Endodermal cell (in vitro differentiated cells): ENCODE results near the gene RAB15. TPM values are rescaled to one million over a fixed set of nuclear protein-coding genes. Genes with fewer than 3 reads are reported as not detected.

Source experiments
- DNase-seq: peaks from one replicate; pipeline ENCODE4 v3.0.0-alpha.2; 2017
- H3K27ac ChIP-seq: 2 replicates; pipeline ENCODE4 v1.5.1; 2013; ENCODE audit warnings: mild to moderate bottlenecking, low read depth, low read length, moderate library complexity
- H3K27me3 ChIP-seq: 2 replicates; pipeline ENCODE4 v1.6.1; 2013; ENCODE audit warnings: mild to moderate bottlenecking, low read length, moderate library complexity; ENCODE audit not compliant: insufficient read depth, control insufficient read depth, poor library complexity, severe bottlenecking
- H3K36me3 ChIP-seq: 2 replicates; pipeline ENCODE4 v1.7.0; 2013; ENCODE audit warnings: mild to moderate bottlenecking, low read length, moderate library complexity; ENCODE audit not compliant: control insufficient read depth, insufficient read depth
- H3K4me1 ChIP-seq: one replicate; pipeline ENCODE4 v1.7.0; 2013; ENCODE audit warnings: low read length; ENCODE audit not compliant: control insufficient read depth, insufficient read depth
- H3K4me3 ChIP-seq: 2 replicates; pipeline ENCODE4 v1.5.1; 2013; ENCODE audit warnings: mild to moderate bottlenecking, low read length, moderate library complexity
- H3K9ac ChIP-seq: 2 replicates; pipeline ENCODE4 v1.6.1; 2013; ENCODE audit warnings: mild to moderate bottlenecking, low read length, moderate library complexity; ENCODE audit not compliant: poor library complexity, severe bottlenecking; ENCODE audit errors: extremely low read depth
- H3K9me3 ChIP-seq: 2 replicates; pipeline ENCODE4 v1.6.1; 2013; ENCODE audit warnings: mild to moderate bottlenecking, low read length, moderate library complexity; ENCODE audit not compliant: control insufficient read depth
- H3K27ac Mint-ChIP-seq: 2 replicates; pipeline ENCODE4 v1.8.0; 2020; ENCODE audit warnings: mixed read lengths
- H3K27me3 Mint-ChIP-seq: 2 replicates; pipeline ENCODE4 v1.8.0; 2021; ENCODE audit warnings: mild to moderate bottlenecking, mixed read lengths; ENCODE audit not compliant: insufficient read depth
- H3K36me3 Mint-ChIP-seq: 2 replicates; pipeline ENCODE4 v1.8.0; 2020; ENCODE audit warnings: low read depth, mixed read lengths
- H3K4me1 Mint-ChIP-seq: 2 replicates; pipeline ENCODE4 v1.8.0; 2020; ENCODE audit warnings: mixed read lengths
- H3K4me3 Mint-ChIP-seq: 2 replicates; pipeline ENCODE4 v1.8.0; 2020; ENCODE audit warnings: mild to moderate bottlenecking, moderate library complexity, mixed read lengths
- H3K9me3 Mint-ChIP-seq: 2 replicates; pipeline ENCODE4 v1.8.0; 2020; ENCODE audit warnings: mild to moderate bottlenecking, mixed read lengths
- WGBS, 2 experiments: methylation state at CpG; one replicate each; pipeline versions ENCODE4 v1.1.5 to v1.1.7; 2013; ENCODE audit warnings: missing lambda C conversion rate in 2 of 2, mixed read lengths in 1 of 2; ENCODE audit not compliant: insufficient coverage in 1 of 2, insufficient read length in 1 of 2; 5-methylcytosine and 5-hydroxymethylcytosine counted together
- total RNA-seq, 2 donors: library from RNA; stranded (reverse); fragmentation: NEBNext Ultra II Directional in 1 of 2; extraction: Animal tissue kit (Norgen Biotek cat#: 25700) in 1 of 2; gene quantifications; 2 replicates in 1 of 2; 3 replicates in 1 of 2; pipeline ENCODE4 v1.2.1, GENCODE V29; 2021
- TF ChIP-seq, protein P1 (sequence below): fragments of 200-600 bp; sonication (generic); conservative IDR thresholded peaks from 2 replicates; pipeline ENCODE4 v1.5.0; 2021; ENCODE audit warnings: antibody characterized with exemption, mild to moderate bottlenecking

The RAB15 gene
- total RNA-seq, 2 donors from 2014 or later = 48.7 to 77.2 TPM

DNA sequence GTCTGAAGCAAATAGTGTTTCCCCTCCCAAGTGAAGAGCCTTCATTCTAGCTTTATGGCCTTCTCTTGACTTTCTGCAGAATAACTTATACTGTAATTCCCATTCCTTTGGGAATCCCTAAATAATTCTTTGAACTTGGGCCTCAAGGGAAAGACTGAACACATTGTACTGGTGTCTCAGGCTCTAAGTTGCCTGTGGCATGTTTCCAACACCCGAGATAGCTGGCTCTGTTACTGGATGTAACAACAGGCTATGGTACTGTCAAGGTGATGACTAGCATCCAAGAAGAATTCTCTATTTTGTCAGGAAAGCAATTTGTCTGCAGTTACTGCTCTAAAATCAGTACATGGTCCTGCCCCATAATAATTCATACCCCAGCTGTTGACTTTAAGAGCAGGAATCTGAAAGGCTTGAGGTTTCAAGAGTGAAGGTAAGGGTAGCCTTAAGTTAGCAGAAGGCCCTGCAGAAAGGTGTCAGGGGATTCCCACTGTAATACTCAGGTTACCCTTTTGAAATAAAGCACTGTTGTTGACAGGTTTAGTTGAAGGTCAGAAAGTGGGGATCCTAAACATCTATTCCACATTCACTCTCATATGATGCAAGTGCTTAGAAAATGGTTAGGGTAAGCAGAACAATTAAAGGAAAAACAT lies 34.8 kb downstream of the RAB15 start:
- Mint-ChIP-seq H3K9me3 (no peaks in the 10 kb centered on the region), H3K4me3 (no peak overlapping the region), H3K36me3 (peaks cover 35% of the 10 kb centered on the region), H3K4me1 (peaks cover 52% of the 10 kb centered on the region), H3K27ac (no peak overlapping the region), H3K27me3 (peaks cover 2% of the 10 kb centered on the region)
- H3K4me1 ChIP-seq = peaks cover 12% of the 10 kb centered on the region
- no peak overlapping the region for H3K9ac ChIP-seq
- no peak for DNase-seq
- H3K36me3 ChIP-seq = peaks cover 12% of the 10 kb centered on the region
- no peak overlapping the region for H3K27ac ChIP-seq
- no peak overlapping the region for H3K4me3 ChIP-seq
- TF ChIP-seq, protein P1, sequence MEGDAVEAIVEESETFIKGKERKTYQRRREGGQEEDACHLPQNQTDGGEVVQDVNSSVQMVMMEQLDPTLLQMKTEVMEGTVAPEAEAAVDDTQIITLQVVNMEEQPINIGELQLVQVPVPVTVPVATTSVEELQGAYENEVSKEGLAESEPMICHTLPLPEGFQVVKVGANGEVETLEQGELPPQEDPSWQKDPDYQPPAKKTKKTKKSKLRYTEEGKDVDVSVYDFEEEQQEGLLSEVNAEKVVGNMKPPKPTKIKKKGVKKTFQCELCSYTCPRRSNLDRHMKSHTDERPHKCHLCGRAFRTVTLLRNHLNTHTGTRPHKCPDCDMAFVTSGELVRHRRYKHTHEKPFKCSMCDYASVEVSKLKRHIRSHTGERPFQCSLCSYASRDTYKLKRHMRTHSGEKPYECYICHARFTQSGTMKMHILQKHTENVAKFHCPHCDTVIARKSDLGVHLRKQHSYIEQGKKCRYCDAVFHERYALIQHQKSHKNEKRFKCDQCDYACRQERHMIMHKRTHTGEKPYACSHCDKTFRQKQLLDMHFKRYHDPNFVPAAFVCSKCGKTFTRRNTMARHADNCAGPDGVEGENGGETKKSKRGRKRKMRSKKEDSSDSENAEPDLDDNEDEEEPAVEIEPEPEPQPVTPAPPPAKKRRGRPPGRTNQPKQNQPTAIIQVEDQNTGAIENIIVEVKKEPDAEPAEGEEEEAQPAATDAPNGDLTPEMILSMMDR = no peak
- no peaks in the 10 kb centered on the region for H3K27me3 ChIP-seq
- 90 to 100% methylated on average over 1 of the region's 1 CpG for WGBS, 2 experiments
- H3K9me3 ChIP-seq = no peaks in the 10 kb centered on the region

DNA sequence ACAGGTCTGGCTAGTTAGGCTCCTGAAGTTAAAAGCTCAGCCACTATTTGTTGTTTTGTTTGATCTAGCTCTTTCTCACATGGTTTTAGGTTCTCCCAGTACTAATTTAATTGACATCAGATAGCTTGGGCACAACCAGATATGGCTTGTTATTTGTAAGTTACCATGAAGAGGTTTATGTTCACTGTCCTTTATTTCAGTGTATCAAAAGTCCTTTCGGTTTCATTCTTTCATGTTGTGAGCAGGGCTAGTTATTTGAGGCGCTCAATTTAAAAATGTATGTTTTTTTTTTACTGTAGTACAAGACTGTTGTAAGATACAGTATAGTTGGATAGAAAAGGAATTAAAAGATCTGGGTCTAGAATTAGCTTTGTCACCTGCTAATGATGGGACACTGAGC lies 36.6 kb downstream of the RAB15 start:
- Mint-ChIP-seq H3K27ac (no peak overlapping the region), H3K27me3 (peaks cover 2% of the 10 kb centered on the region), H3K9me3 (no peaks in the 10 kb centered on the region), H3K36me3 (peaks cover 32% of the 10 kb centered on the region), H3K4me3 (no peak overlapping the region), H3K4me1 (peaks cover 54% of the 10 kb centered on the region)
- H3K4me3 ChIP-seq = no peak overlapping the region
- no peak for DNase-seq
- peaks cover 26% of the 10 kb centered on the region for H3K36me3 ChIP-seq
- TF ChIP-seq, protein P1 = no peak
- H3K9ac ChIP-seq = no peak overlapping the region
- no peaks in the 10 kb centered on the region for H3K27me3 ChIP-seq
- no peak overlapping the region for H3K27ac ChIP-seq
- peaks cover 20% of the 10 kb centered on the region for H3K4me1 ChIP-seq
- WGBS, 2 experiments = 86 to 94% methylated on average over 2 of the region's 2 CpGs
- no peaks in the 10 kb centered on the region for H3K9me3 ChIP-seq

DNA sequence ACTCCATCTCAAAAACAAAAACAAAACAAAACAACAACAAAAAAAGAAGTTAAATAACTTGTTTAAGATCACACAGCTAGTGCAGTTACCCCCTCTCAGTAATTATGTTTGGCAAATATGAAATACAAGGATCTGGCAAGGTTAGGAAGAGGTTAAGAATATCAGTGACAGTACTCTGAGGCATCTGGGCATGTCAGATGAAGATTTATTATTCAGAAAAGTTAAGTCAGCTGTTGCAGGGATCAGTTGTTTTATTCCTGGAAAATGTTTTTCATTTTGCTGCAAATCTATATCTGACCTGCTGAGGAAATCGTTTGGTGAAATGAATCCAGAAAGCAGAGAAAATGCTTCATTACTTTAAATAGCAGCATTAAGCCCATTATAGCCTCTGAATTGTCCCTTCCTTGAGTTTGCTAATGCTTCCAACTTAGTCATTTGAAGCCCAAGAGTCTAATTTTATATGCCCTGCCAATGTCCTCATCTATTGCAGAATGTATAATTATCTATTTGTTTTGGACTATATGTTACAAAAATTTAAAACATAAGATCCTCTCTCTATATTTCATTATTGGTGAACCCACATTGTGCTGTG lies 37.7 kb downstream of the RAB15 start:
- Histone ChIP-seq H3K9ac (no peak overlapping the region), H3K9me3 (no peaks in the 10 kb centered on the region), H3K4me3 (no peak overlapping the region), H3K4me1 (peaks cover 20% of the 10 kb centered on the region), H3K27me3 (no peaks in the 10 kb centered on the region), H3K36me3 (peaks cover 34% of the 10 kb centered on the region), H3K27ac (no peak overlapping the region)
- 89 to 91% methylated on average over 1 of the region's 1 CpG for whole genome bisulfite sequencing, 2 experiments
- Mint-ChIP-seq H3K27ac (no peak overlapping the region), H3K4me3 (no peak overlapping the region), H3K36me3 (peaks cover 32% of the 10 kb centered on the region), H3K9me3 (no peaks in the 10 kb centered on the region), H3K27me3 (no peaks in the 10 kb centered on the region), H3K4me1 (peaks cover 45% of the 10 kb centered on the region)
- TF ChIP-seq, protein P1 = no peak
- no peak for DNase-seq
